CD4-positive, alpha-beta T cell treated with Interleukin-4 for 4 hours (primary cell): ENCODE measurements around the gene TMEM258.

Source experiments
- DNase-seq: peaks from one replicate; pipeline ENCODE4 v3.0.0-alpha.2; 2020

TMEM258 gene

DNA sequence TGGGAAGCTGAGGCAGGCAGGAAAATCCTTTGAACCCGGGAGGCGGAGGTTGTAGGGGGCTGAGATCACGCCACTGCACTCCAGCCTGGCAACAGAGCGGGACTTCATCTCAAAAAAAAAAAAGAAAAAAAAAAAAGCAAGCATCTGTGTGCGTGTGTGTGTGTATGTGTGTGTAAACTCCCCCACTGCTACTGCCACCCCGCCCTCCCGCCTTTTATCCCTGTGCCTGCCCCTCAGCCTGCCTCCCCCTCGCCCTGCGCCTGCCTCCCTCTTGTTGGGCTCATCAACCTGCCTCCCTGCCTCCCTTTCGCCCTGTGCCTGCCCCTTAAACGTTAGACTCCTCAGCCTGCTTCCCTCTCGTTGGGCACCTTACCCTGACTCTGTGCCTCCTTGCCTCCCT lies 18.0 kb downstream of the TMEM258 start:
- DNase-seq = no peak

DNA sequence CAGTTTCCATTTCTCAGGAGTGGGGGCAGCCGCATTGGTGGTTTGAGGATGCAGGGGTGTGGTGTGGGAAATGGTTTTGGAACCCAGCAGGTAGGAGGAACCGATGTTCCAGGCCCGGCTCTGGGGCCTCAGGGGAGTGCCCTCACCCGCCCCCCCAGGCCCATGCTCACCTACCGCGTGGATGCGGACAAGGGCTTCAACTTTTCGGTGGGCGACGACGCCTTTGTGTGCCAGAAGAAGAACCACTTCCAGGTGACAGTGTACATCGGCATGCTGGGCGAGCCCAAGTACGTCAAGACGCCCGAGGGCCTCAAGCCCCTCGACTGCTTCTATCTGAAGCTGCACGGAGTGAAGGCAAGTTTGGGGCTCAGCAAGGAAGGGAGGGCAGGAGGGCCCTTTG lies 18.6 kb downstream of the TMEM258 start:
- DNase-seq = no peak

DNA sequence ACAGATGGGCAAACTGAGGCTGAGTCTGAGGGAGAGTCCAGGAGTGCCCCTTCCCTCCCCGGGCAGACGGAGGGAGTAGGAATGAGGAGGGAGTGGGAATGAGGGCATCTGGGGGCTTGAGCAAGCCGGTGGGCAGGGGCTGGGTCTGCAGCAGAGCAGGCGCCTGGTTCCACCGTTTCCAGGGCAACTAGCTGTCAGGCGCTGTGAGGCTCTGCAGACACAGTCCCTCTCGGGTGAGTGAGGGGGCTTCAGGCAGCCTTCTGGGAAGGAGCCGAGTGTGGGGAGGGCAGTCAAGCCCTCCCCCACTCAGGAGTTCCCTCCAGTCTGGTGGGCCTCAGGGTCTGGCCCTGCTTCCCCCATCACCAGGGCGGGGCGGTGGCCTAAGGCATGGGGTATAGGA lies 19.0 kb downstream of the TMEM258 start:
- DNase-seq = no peak

DNA sequence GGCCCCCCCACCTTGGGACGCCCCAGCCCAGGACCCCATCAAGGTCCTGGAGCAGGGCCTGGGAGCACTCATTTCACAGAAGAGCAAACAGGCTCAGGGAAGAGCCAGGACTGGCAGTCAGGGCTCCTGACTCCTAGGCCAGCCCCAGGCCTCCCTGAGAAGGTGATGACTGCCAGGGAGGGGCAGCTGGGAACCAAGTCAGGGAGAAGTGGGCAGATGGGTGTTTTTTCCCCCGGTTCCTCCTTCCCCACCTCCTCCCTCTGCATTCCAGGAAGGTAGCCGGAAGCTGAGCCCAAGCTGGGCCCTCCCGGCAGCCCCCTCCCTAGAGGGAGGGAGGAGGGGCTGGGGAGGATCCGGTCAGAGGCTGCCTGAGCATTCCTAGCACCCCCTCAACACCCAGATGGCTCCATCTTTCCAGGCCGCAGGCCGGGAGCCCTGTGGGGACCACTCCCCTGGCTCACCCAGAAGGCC lies 20.4 kb downstream of the TMEM258 start:
- DNase-seq = no peak

DNA sequence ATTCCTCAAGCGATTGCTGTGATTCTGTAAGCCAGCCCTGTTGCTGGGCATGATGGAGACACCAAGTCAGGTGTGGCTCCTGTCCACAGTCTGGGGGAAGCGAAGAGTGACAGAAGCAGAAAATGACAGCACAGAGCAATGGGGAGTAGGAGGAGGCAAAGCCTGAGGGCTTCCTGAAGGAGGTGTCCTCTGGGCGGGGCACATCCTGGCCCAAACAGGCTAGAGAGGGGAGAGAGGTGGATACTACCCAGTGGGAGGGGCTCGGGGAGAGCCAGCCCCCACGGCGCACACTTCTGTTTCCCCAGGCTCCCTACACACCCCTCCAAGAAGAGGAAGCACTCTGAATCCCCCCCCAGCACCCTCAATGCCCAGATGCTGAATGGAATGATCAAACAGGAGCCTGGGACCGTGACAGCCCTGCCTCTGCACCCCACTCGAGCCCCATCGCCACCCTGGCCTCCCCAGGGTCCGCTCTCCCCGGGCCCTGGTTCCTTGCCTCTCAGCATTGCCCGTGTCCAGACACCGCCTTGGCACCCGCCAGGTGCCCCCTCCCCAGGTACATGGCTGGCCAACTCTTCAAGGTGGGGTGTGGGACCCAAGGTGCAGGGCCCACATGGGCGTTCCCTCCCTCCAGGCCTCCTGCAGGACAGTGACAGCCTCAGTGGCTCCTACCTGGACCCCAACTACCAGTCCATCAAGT lies 21.1 kb downstream of the TMEM258 start:
- no peak for DNase-seq

DNA sequence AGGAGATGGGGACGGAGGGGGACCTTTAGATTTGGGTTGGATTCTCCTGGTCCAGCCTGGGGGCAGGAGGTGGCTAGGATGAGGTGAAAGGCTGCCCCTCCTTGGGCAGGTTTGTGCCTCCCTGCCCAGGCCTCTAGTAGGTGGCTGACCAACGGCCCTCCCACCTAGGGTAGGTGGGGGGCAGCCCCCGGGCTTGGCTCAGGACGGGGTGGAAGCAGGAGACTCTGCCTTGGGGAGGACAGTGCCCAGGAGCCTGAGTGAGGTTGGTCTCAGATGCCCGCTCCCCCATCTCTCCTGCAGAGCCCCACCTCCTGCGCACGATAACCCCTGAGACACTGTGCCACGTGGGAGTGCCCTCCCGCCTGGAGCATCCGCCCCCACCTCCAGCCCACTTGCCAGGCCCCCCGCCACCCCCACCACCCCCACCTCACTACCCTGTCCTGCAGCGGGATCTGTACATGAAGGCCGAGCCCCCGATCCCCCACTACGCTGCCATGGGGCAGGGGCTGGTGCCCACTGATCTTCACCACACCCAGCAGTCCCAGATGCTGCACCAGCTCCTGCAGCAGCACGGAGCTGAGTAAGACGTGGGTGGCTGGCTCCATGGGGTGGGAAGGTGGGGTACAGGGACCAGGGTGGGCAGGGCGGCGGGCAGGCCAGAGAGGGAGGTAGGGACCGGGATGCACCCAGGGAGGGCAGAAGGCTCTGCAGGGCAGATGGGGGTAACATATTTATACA lies 22.3 kb downstream of the TMEM258 start:
- no peak for DNase-seq

DNA sequence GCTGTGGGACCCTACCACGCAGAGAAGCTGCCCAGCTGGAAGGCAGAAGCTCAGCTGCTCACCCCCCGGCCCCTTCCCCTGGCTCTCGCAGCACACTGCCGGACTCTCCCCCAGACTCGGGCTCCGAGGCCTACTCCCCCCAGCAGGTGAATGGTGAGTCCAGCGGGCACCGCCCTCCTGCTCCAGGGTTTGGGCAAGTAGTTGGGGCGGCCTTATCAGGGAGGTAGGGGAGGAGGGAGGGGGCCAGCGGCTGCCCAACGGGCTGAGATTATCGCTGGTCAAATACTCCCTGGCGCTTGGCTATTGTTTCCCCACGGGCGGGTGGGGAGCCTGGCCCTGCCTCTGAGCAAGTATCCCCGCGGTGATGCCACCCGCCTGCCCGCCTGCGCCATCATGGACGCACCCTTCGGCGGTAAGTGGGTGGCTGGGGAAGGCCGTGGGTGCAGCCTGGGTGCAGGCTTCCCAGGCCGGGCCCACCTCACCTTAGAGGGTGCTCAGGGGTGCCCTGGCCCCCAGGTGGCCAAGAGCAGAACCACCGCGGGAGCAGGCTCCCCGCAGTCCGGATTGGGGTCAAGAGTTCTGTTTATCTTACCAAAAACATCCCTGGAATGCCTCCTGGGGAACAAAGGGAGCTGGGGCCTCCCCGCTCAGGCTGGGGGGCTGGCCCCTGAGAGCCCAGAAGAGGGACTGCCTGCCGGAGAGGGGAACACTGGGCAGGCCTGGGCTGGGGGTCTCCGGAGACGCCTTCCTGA lies 23.1 kb downstream of the TMEM258 start:
- DNase-seq = no peak

DNA sequence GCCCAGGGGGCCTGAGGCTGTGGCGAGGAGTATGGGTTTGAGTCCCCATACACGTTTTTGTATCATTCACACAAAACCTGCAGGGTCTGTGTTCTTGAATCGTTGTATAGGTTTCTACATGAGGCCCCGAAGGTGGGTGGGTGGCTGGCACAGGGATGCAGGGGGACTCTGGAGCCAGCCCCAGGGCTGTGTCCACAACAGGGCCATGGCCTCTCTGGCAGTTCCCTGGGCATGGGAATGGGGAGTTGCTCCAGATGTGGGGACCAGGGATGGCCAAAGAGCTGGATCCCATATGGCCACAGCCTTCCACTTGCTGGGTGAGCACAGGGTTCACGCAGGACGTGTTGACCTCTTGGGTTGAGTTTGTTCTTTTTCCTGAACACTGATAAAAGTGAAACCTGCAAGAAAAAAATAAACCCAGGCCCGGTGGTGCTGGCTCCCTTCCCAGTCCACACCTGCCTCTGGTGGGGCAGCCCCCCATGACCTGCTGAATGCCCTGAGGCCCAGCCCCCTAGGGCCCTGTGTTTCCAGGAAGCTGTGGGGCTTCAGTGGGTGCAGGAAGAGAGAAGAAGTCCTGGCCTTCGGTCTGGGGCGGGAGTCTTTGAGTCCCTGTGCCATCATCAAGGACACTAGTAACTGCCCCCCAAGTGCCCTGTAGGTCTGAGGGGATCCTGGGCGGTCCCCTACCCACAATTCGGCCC lies 23.9 kb downstream of the TMEM258 start:
- DNase-seq = no peak

DNA sequence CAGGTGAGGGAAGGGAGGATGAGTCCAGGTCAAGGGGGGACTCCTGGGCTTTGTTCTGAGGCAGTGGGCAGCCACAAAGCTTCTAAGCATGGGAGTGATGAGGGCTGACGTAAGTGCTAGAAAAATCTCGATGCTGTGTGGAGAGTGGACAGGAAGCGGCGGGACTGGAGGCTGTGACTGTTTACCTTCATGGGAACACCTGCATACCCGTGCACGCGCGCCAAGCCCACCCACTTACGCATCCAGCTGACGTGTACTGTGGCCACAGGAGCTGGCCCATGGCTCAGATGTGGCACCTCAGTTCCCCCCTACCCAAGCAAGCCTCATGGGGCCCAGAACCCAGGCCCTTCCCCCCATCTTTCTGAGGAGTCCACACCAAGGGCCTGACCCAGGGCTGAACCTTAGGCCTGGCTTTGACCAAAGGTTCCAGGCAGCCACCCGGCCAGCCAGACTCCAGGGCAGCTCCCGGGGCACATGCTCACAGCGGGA lies 26.0 kb downstream of the TMEM258 start:
- DNase-seq = no peak

DNA sequence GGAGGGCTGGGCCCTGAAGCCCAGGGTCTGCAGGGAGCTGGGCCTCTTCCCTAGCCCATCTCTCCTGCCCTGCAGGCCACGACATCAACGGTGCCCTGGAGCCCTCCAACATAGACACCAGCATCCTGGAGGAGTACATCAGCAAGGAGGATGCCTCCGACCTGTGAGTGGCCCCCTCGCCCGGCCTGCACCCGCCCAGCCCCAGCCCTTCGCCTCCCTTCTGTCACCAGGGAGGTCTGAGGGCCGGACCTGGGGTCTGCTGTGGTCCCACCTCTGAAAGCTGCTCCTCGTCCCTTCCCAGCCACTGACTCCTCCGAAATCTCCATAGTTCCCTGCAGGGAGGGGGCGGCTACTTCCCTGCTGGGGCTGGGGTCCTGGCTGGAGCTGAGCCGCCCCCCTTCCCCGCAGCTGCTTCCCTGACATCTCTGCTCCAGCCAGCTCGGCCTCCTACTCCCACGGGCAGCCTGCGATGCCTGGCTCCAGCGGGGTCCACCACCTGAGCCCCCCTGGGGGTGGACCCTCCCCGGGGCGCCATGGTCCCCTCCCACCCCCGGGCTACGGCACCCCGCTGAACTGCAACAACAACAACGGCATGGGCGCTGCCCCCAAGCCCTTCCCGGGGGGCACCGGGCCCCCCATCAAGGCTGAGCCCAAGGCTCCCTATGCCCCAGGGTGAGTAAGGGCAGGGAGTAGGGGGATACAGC lies 26.7 kb downstream of the TMEM258 start:
- DNase-seq = no peak

DNA sequence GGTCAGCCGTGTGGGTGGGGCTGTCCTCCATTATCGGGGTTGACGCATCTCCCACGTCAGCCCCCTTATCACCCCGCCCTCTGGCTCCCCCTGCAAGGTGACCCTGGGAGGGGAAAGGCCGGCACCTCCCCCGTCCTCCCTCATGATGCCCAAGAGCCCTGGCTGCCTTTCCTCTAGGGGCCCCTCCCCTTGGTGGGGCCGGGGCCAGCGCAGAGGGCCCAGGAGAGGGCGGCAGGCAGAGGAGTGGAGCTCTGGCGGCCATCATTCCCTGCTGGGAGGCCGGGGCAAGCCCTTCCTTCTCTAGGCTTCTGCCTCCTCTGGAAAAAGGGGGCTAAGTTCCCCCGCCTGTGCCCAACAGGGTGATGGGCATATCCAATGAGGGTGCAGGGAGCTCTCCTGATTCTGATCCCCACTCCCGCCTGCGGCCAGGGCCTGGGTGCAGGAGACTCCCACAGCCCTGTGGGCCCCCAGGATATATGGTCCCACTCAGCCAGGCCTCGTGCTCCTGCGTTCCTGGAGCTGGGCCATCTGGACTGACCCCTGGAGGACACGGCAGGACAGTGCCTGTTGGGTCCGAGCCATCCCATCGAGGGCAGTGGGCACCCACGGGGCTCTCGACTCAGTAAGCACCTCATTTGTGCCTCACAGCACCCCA lies 27.7 kb downstream of the TMEM258 start:
- no peak for DNase-seq

DNA sequence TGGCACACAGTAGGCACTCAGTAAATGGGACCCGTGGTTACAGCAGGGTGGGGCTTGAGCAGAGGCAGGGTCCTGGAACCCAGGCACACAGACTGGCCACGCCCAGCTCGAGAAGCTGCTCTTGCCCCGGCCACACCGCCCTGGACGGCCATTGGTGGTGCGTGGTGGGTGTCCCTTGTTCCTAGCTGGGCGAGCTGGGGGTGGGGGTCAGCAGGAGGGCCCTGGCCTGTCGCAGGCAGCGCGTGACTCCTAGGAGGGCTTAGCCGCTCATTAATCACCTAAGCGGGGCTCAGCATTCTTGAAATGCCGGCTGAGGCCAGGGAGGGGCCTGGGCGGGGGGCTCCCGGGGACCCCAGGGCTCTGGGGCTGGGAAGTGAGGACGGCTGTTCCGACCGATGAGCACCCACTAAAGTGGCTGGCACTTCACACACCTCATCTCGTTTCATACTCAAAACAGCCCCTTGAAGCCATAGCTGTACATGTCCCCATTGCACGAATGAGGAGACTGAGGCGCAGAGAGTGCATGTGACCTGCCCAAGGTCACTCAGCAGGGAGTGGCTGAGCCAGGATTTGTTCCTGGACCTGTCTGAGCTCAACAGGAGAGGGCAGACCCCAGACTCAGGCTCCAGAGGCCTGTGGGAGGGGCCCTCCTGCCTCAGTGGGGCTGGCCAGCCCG lies 28.3 kb downstream of the TMEM258 start:
- DNase-seq = no peak

DNA sequence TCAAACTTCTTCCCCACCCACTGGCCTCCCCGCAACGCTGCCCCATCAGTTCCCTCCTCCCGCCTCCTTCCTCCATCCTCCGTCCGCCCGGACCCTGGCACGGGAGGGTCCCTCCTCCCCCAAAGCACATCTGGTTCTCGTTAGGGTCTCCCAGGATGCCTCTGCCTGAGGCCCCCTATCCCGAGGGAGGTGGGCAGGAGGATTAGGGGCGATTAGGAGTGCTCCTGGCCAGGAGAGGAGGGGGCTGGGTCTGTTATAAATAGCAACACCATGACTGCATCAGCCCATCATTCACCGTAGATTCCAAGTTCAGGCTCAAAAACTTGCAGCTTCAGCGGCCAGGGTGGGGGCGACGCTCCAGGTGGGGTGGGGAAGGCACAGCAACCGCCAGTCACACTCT lies 29.6 kb downstream of the TMEM258 start:
- no peak for DNase-seq

DNA sequence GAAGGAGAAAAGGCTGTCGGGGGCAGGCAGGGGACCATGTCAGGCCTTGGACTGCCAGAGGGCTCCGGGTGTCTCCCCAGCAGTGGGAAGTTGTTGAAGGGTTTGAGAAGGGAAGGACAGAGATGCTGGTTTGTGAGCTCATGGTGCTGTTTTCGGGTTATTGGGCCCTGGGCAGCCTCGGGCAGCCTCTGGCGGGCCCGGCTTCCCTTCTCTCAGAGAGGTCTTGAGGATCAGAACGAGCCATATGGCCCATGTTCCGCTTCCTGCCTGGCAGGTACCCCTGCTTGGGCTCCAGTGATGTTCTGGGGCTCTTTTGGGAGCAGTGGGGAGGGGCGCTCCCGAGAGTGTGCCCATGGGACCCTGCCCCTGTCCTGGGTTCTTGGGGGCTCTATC lies 30.2 kb downstream of the TMEM258 start:
- no peak for DNase-seq

DNA sequence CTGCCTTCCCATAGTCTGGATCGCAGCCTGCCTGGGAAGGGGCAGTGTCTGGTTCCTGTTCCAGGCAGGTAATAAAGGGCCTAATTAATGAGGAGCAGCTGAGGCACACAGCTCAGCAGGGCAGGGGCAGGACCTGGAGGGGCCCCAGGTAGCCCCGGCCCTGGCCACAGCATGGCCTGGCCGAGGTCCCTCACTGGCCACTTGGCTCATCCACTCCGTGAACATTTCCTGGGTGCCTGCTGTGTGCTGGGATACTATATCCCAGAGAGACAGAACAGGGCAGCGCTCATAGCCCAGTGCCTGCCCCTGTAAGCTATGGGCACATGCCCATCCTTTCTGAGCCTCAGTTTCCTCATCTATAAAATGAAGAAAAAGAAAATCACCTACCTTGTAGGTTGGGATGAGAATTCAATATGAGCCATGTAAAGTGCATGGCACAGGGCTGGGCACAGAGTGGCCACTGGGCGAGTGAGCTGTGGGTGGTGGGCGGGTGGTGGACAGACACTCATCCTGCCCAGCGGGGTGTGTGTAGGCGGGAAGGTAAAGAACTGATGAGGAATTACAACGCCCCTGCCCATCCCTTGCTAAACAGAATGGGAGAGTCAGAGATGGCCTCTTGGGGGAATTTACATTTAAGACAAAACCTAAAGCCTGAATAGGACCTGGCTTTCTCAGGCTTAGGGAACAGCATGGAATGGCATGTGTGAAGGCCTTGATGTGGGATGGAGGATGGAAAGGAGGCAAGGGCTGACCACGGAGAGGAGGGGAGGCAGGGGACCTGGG lies 30.8 kb downstream of the TMEM258 start:
- DNase-seq = no peak

DNA sequence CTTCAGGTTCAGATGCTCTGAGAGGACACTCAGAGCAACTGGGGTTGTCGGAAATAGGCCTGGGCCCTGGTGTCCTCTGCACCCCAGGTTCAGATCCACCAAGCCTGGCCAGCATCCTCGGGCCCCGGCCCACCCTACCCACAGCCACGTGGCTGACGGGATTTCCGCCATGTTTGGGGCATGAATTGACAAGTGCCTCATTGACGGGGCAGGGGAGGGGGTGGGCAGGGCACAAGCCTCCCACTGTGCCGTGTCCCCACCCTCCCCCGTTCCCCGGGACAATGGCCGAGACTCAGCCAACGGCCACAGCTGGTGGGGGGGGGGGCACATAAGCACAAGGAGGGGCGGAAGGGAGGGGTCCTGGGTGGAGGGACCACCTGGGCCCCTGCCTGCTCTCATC lies 31.5 kb downstream of the TMEM258 start:
- no peak for DNase-seq

DNA sequence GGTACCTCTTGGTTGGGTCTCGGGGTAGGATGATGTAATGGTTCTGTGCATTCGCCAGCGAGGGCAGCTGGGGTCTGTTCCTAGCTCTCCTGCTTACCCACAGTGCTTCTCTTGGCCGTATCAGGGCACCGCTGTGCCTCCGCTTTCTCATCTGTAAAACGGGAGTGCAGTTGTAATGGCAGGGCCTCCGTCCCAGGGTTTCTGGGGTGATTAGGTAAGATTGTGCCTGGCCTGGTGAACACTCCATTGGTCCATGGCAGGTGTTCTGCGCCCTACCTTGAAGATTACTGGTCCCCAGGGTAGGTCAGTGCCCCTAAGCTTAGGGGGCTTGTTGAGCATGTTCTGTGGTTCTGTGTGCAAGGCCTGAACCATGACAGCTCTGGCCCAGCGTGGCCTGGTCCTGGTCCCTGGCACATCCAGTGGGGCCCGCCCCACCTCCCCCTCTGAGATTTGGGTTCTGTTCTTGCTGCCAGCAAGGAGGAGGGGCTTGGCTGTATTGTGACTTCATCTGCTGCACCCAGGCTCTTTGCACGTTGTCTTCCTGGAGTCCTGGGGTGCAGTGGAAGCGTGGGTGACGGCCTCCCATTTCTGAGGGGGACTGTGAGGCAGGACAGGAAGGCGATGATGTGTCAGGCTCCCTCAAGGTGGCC lies 35.1 kb downstream of the TMEM258 start:
- no peak for DNase-seq

DNA sequence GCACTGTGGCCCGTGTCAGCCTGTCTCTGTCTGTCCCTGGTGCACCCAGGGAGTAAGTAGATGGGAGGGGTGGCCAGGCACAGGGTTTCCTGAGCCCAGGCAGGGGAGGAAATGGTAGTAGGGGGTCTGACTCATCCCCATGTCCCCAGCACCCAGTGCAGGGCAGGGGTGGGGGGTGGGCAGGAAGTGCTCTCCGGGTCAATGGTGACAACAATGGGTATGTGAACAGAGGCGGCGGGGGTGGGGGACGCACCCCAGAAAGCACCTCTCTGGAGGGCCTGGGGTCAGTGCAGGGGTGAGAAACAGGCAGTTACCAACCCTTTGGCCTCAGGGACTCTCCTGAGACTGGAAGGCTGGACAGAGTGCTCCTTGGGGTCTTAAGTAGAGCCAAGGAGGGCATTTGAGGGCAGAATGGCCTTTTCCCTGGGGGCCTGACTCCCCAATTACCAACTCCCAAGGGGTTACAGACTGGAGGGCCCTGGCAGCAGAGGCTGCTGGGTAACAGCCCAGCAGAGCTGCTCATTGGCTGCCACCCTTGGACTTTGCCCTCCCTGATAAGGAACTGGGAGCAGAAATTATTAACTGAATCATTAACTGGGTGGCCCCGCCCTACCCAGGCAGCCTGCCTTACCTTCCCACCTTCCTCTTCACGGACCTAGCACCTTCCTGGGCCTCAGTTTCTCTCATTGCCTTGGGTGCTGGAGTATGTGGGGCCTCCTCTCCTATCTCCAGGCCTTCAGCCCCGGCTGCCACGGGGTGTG lies 35.8 kb downstream of the TMEM258 start:
- DNase-seq = peak; percentile 33

DNA sequence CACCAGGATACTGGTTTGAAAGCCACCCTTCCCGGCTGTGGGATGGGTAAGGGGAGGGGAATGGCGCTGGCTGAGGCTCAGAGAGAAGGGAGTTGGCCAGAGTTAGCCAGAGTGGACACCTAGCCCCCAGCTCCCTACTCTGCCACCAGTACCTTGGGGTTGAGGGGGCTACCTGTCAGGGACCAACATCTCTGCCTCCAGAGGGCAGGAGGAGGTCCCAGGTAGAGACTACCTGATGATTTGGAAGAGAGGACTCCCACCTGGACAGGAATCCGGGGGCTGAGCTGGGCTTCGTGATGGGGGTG lies 36.3 kb downstream of the TMEM258 start:
- DNase-seq = no peak
